ENCODE data around the gene NCKAP5.

GRCh38 chr2:132747046-132747445 is 821.2 kb downstream of the NCKAP5 start:
- TF ChIP-seq CTCF (IDR thresholded peaks at IDR 0.05) (no peak), POLR2A (IDR thresholded peaks at IDR 0.05) (no peak)
